PC-3 (cell line): ENCODE results near the gene TMEM106A.

Experiments
- CTCF ChIP-seq: fragments of 300-600 bp; sonication (generic); conservative IDR thresholded peaks from 2 replicates; pipeline ENCODE4 v1.5.1; 2017; ENCODE audit warnings: antibody characterized with exemption, low read depth, mild to moderate bottlenecking, low read length
- EZH2 ChIP-seq: fragments of 300-600 bp; sonication (generic); IDR thresholded peaks from one replicate; pipeline ENCODE4 v1.6.1; 2017; ENCODE audit warnings: antibody characterized with exemption, mild to moderate bottlenecking, low read length; ENCODE audit not compliant: unreplicated experiment
- EZH2phosphoT487 ChIP-seq: fragments of 300-600 bp; sonication (generic); IDR thresholded peaks from 2 replicates; pipeline ENCODE4 v1.6.1; 2018; ENCODE audit warnings: mild to moderate bottlenecking, antibody characterized with exemption, low read length, borderline replicate concordance

DNA sequence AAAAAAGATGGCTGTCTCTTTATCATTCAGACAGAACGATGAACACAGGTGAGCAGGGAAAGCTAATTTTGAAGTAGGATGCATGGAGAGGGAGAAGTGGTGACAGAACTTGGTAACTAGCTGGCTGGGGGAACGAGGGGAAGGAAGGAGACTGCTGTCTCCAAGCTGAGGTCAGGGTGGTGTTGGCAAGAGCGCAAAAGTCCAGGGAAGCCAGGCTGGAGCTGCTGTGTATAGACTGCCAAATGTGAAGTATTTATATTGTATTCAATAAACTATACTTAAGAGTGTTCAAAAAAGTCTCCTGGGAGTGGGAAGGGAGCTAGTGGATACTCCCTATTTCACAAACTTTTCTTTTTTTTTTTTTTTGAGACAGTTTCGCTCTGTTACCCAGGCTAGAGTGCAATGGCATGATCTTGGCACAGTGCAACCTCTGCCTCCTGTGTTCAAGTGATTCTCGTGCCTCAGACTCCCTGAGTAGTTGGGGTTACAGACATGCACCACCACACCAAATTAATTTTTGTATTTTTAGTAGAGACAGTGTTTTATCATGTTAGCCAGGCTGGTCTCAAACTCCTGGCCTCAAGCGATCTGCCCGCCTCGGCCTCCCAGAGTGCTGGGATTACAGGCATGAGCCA is 8.2 kb downstream of the TMEM106A start:
- TF ChIP-seq CTCF: no peak
- no peak for TF ChIP-seq EZH2
- TF ChIP-seq EZH2phosphoT487: no peak
